ENCODE measurements around the gene RGP1.

DNA sequence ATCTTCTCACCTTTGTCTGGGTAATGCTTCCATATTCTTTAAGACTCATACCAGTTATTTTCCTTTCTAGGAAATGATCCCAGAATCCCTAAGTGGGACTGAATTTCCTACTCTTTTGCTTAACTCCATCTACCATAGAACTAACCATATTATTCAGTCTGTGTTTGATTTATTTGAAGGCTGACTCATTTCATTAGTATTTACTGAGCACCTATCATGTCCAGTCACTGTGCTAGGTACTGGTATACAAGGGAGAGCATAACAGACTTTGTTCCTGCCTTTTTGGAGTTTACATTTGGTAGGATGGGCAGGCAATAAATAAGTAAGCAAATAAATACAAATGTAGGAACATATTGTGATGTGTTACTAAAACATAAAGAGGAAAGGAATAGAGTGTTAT, 46.6 kb downstream of the RGP1 start:
- TF ChIP-seq, protein P1, sequence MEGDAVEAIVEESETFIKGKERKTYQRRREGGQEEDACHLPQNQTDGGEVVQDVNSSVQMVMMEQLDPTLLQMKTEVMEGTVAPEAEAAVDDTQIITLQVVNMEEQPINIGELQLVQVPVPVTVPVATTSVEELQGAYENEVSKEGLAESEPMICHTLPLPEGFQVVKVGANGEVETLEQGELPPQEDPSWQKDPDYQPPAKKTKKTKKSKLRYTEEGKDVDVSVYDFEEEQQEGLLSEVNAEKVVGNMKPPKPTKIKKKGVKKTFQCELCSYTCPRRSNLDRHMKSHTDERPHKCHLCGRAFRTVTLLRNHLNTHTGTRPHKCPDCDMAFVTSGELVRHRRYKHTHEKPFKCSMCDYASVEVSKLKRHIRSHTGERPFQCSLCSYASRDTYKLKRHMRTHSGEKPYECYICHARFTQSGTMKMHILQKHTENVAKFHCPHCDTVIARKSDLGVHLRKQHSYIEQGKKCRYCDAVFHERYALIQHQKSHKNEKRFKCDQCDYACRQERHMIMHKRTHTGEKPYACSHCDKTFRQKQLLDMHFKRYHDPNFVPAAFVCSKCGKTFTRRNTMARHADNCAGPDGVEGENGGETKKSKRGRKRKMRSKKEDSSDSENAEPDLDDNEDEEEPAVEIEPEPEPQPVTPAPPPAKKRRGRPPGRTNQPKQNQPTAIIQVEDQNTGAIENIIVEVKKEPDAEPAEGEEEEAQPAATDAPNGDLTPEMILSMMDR (IDR thresholded peaks at IDR 0.05 in 8 of 11, conservative IDR thresholded peaks at IDR 0.05 in 3 of 11) = no peak
- TF ChIP-seq POLR2A (IDR thresholded peaks at IDR 0.05) = no peak
- no peak for TF ChIP-seq POLR2AphosphoS5 (IDR thresholded peaks at IDR 0.05)
